Psoas muscle (tissue), 8 donors: ENCODE results near the gene RALA. TPM values are rescaled to one million over a fixed set of nuclear protein-coding genes. Genes with fewer than 3 reads are reported as not detected.
A peak's percentile ranks its signal among the peaks of the same experiment; 100 is the strongest.

Source experiments
- ATAC-seq, 4 donors: fragments of 200-7000 bp; cut with Tn5 transposase; one replicate each; pipeline ENCODE4 v1.9.1; 2020; ENCODE audit warnings: moderate library complexity in 3 of 4, mild to moderate bottlenecking in 2 of 4
- DNase-seq, 2 donors: peaks; one replicate each; pipeline ENCODE4 v3.0.0-alpha.2; 2020
- H3K27ac ChIP-seq: fragments of 200-600 bp; one replicate; pipeline ENCODE4 v1.8.0; 2022
- H3K27me3 ChIP-seq, 3 donors: fragments of 200-600 bp in 1 of 3; one replicate each; pipeline versions ENCODE4 v1.6.1 to v1.8.0; 2013 to 2022; ENCODE audit warnings: low read length in 2 of 3, mild to moderate bottlenecking in 2 of 3, moderate library complexity in 1 of 3; ENCODE audit not compliant: insufficient read depth in 3 of 3
- H3K36me3 ChIP-seq, 2 donors: fragments of 200-600 bp in 1 of 2; one replicate each; pipeline versions ENCODE4 v1.6.1 to v1.8.0; 2013 to 2022; ENCODE audit warnings: low read depth in 1 of 2, mild to moderate bottlenecking in 1 of 2, moderate library complexity in 1 of 2; ENCODE audit not compliant: insufficient read depth in 1 of 2
- H3K4me1 ChIP-seq: fragments of 200-600 bp; one replicate; pipeline ENCODE4 v1.8.0; 2022
- H3K4me3 ChIP-seq: fragments of 200-600 bp; one replicate; pipeline ENCODE4 v1.8.0; 2022; ENCODE audit warnings: mild to moderate bottlenecking
- H3K9me3 ChIP-seq: fragments of 200-600 bp; one replicate; pipeline ENCODE4 v1.8.0; 2022
- CTCF ChIP-seq: fragments of 200-600 bp; IDR thresholded peaks from one replicate; pipeline ENCODE4 v1.8.0; 2022; ENCODE audit warnings: antibody characterized with exemption
- WGBS, 3 donors: extraction: QIAGEN DNeasy Blood & Tissue Kit; methylation state at CpG; one replicate each; pipeline versions ENCODE4 v1.1.6 to v1.1.7; 2013; 5-methylcytosine and 5-hydroxymethylcytosine counted together
- intact Hi-C, 2 donors: fragments of 100-400 bp; cut with DNase I; formaldehyde crosslinking; loops; one replicate each; pipeline versions ENCODE4 v1.11.0 to v1.14.2; 2022
- long read RNA-seq, 2 donors: library from polyadenylated mRNA; unstranded; transcript quantifications; one replicate each; pipeline ENCODE4 v2.0.0, GENCODE V29; 2021
- polyA plus RNA-seq, 3 donors: library from polyadenylated mRNA; stranded (reverse); fragments of 200-250 nt; gene quantifications; one replicate each; pipeline ENCODE4 v1.2.3, GENCODE V29; 2013
- total RNA-seq, 4 donors: library from RNA; stranded (reverse); fragmentation: NEBNext Ultra II Directional in 2 of 4; extraction: Animal tissue kit (Norgen Biotek cat#: 25700) in 2 of 4; gene quantifications; one replicate each; pipeline versions ENCODE4 v1.2.1 to v1.2.4, GENCODE V29; 2021 to 2023
- donor health status: healthy with polysubstance abuse.
- donor health status: DM: no; HTN: no; CAD: no; lungs with moderate emphysema.
- donor health status: Bipolar disorder and iron deficiency.
- donor health status: healthy.
- donor health status: DM: yes; HTN: yes; CAD: no.
- donor health status: DM: no; HTN: no; CAD: no.
- donor health status: DM: no; HTN: no; CAD: no.
- donor health status: DM: yes; HTN: yes; CAD: no.

RALA gene
- total RNA-seq: 10 to 100 TPM; 15.7 to 19.3 (median 17.7) TPM
- 10 to 100 TPM; 15.1 to 33.9 (median 28.7) TPM for polyA plus RNA-seq
- long read RNA-seq, donor 1, transcript RALA-201 (5 exons, 2,880 nt): major isoform, 27 of 31 reads
- long read RNA-seq, donor 1, partial matches to known transcripts: 2 of 31 reads
- long read RNA-seq, donor 1, other reads (novel, unspliced or antisense): 2 of 31 reads
- long read RNA-seq, donor 2, transcript RALA-201 (5 exons, 2,880 nt): major isoform, 23 of 33 reads
- long read RNA-seq, donor 2, partial matches to known transcripts: 2 of 33 reads
- long read RNA-seq, donor 2, other reads (novel, unspliced or antisense): 8 of 33 reads

GRCh38 chr7:39623047-39623731 lies at the start of gene RALA:
TSS of gene RALA (plus strand) at chr7:39623572. CDS start at chr7:39686668, 63,096 bp downstream.
- WGBS, 3 donors: 0 to 2% (median 1%) methylated on average over 44 to 56 of the region's 56 CpGs
- H3K4me3 ChIP-seq: peak within 1 kb of the TSS; percentile 94
- H3K36me3 ChIP-seq: no peaks in the 10 kb centered on the region
- ATAC-seq (peak; percentile 99), DNase-seq (peak; percentile 93 to 97)
- no peak for TF ChIP-seq CTCF
- H3K27me3 ChIP-seq: no peaks in the 10 kb centered on the region
- no peaks in the 10 kb centered on the region for H3K9me3 ChIP-seq
- H3K27ac ChIP-seq: peak within 1 kb of the TSS; percentile 92
- peaks cover 37% of the 10 kb centered on the region for H3K4me1 ChIP-seq
- intact Hi-C loops: loop anchor here (5.0 to 10.0 kb wide), 6 partner anchors 41 to 509 kb away; partner anchors contain the start of genes CDK13 (in 1 of the 2) and MPLKIP (in 1 of the 2)

GRCh38 chr7:39574673-39575349 lies 48.6 kb upstream of the RALA start:
- Histone ChIP-seq H3K9me3 (no peaks in the 10 kb centered on the region), H3K4me1 (no peaks in the 10 kb centered on the region), H3K27me3 (no peaks in the 10 kb centered on the region), H3K36me3 (peaks cover 0 to 47% of the 10 kb centered on the region in 2 donors), H3K27ac (no peak overlapping the region), H3K4me3 (no peak overlapping the region)
- no peak for TF ChIP-seq CTCF
- DNase-seq (no peak), ATAC-seq (no peak)
- intact Hi-C loops: no loop called here
- 85 to 100% (median 95%) methylated on average over 1 to 2 of the region's 2 CpGs for WGBS, 3 donors

GRCh38 chr7:39577229-39577874 lies 46.0 kb upstream of the RALA start:
- no peak overlapping the region for H3K27ac ChIP-seq
- no peak overlapping the region for H3K4me3 ChIP-seq
- intact Hi-C loops: no loop called here
- no peak for ATAC-seq
- no peaks in the 10 kb centered on the region for H3K27me3 ChIP-seq
- 88 to 93% (median 91%) methylated on average over 25 to 27 of the region's 27 CpGs for whole genome bisulfite sequencing, 3 donors
- DNase-seq: peak in 1 of 2 donors; percentile 52
- H3K36me3 ChIP-seq: peaks cover 0 to 24% of the 10 kb centered on the region in 2 donors
- H3K4me1 ChIP-seq: no peaks in the 10 kb centered on the region
- TF ChIP-seq CTCF: no peak
- H3K9me3 ChIP-seq: no peaks in the 10 kb centered on the region

- Histone ChIP-seq H3K27me3 (no peaks in the 10 kb centered on the region), H3K36me3 (no peaks in the 10 kb centered on the region), H3K27ac (no peak overlapping the region), H3K9me3 (no peaks in the 10 kb centered on the region), H3K4me1 (no peaks in the 10 kb centered on the region), H3K4me3 (no peak overlapping the region)
- TF ChIP-seq CTCF: peak; percentile 95
- WGBS, 3 donors: 22 to 26% (median 25%) methylated on average over 8 of the region's 8 CpGs
- peak; percentile 62 to 78 for DNase-seq
- intact Hi-C loops: loop anchor here (1.0 to 5.0 kb wide), 3 partner anchors 42 to 166 kb away; partner anchors contain the start of gene RALA (in 1 of the 2)
- peak; percentile 90 to 99 (median 92) for ATAC-seq
These were observed 43.1 kb upstream of the RALA start for GRCh38 chr7:39580149-39580874.
